HEK293 (cell line): ENCODE results near the gene HLA-DMA.

ENCODE experiments used
- CTCF ChIA-PET: fragments of 350-600 bp; formaldehyde crosslinking; extraction: SDS; loops from one replicate; lab custom pipeline; 2021; ENCODE audit warnings: antibody characterized with exemption; lab: Yijun Ruan, JAX
- POLR2A ChIA-PET: fragments of 300-600 bp; formaldehyde crosslinking; extraction: SDS; loops from one replicate; lab custom pipeline; 2020; ENCODE audit warnings: antibody characterized with exemption, inconsistent platforms; lab: Yijun Ruan, JAX
- H3K27ac ChIP-seq: fragments of 200-500 bp; sonication (Bioruptor generic); 2 replicates; pipeline ENCODE4 v1.5.1; 2014; ENCODE audit warnings: low read depth, low read length, control low read depth, inconsistent platforms; ENCODE audit errors: extremely low read depth
- H3K36me3 ChIP-seq, 2 experiments: fragments of 200-500 bp in 1 of 2; sonication (Bioruptor generic) in 1 of 2; 1 replicate in 1 of 2; 2 replicates in 1 of 2; pipeline ENCODE4 v1.5.1; 2014 to 2017; ENCODE audit warnings: inconsistent platforms in 2 of 2, low read length in 2 of 2; ENCODE audit not compliant: control insufficient read depth in 2 of 2, insufficient read depth in 1 of 2
- H3K4me1 ChIP-seq: fragments of 200-500 bp; sonication (Bioruptor generic); 2 replicates; pipeline ENCODE4 v1.5.1; 2014; ENCODE audit warnings: mild to moderate bottlenecking, low read length, inconsistent platforms; ENCODE audit not compliant: control insufficient read depth, insufficient read depth
- H3K4me3 ChIP-seq: 2 replicates; pipeline ENCODE4 v1.5.1; 2011; ENCODE audit warnings: low read depth, mild to moderate bottlenecking, control low read depth, low read length, moderate library complexity
- H3K9me3 ChIP-seq: fragments of 200-500 bp; sonication (Bioruptor generic); 2 replicates; pipeline ENCODE4 v1.5.1; 2014; ENCODE audit warnings: low read depth, low read length, inconsistent platforms; ENCODE audit not compliant: control insufficient read depth, insufficient read depth
- ATF2 ChIP-seq: fragments of 450-650 bp; formaldehyde crosslinking; IDR thresholded peaks from 2 replicates; pipeline ENCODE4 v1.5.1; 2016; ENCODE audit warnings: missing biosample characterization, missing genetic modification characterization, low read depth
- PRDM10 ChIP-seq: fragments of 450-650 bp; formaldehyde crosslinking; IDR thresholded peaks from 2 replicates; pipeline ENCODE4 v1.5.1; 2016; ENCODE audit warnings: missing biosample characterization, missing genetic modification characterization
- RBAK ChIP-seq: fragments of 450-650 bp; formaldehyde crosslinking; IDR thresholded peaks from 2 replicates; pipeline ENCODE4 v1.5.1; 2016; ENCODE audit warnings: missing biosample characterization, missing genetic modification characterization
- SCRT2 ChIP-seq: fragments of 450-650 bp; formaldehyde crosslinking; IDR thresholded peaks from 2 replicates; pipeline ENCODE4 v1.5.1; 2016; ENCODE audit warnings: missing biosample characterization, missing genetic modification characterization
- YY1 ChIP-seq: fragments of 450-650 bp; formaldehyde crosslinking; IDR thresholded peaks from 2 replicates; pipeline ENCODE4 v1.5.1; 2018; ENCODE audit warnings: missing biosample characterization, missing genetic modification characterization
- ZBTB48 ChIP-seq: fragments of 450-650 bp; formaldehyde crosslinking; IDR thresholded peaks from 2 replicates; pipeline ENCODE4 v1.5.1; 2016; ENCODE audit warnings: missing biosample characterization, missing genetic modification characterization
- ZEB2 ChIP-seq: fragments of 450-650 bp; formaldehyde crosslinking; IDR thresholded peaks from 2 replicates; pipeline ENCODE4 v1.5.1; 2016; ENCODE audit warnings: missing biosample characterization, missing genetic modification characterization
- ZNF18 ChIP-seq: fragments of 450-650 bp; formaldehyde crosslinking; IDR thresholded peaks from 2 replicates; pipeline ENCODE4 v1.5.1; 2016; ENCODE audit warnings: missing biosample characterization, missing genetic modification characterization
- ZNF2 ChIP-seq: fragments of 450-650 bp; formaldehyde crosslinking; IDR thresholded peaks from 2 replicates; pipeline ENCODE4 v1.5.1; 2016; ENCODE audit warnings: missing biosample characterization, missing genetic modification characterization
- ZNF239 ChIP-seq: fragments of 450-650 bp; formaldehyde crosslinking; IDR thresholded peaks from 2 replicates; pipeline ENCODE4 v1.5.1; 2016; ENCODE audit warnings: missing biosample characterization, missing genetic modification characterization
- ZNF292 ChIP-seq: fragments of 450-650 bp; formaldehyde crosslinking; IDR thresholded peaks from 2 replicates; pipeline ENCODE4 v1.5.1; 2016; ENCODE audit warnings: low read depth, missing biosample characterization, missing genetic modification characterization, borderline replicate concordance
- ZNF366 ChIP-seq: fragments of 450-650 bp; formaldehyde crosslinking; conservative IDR thresholded peaks from 2 replicates; pipeline ENCODE4 v1.5.1; 2016; ENCODE audit warnings: missing biosample characterization, missing genetic modification characterization
- ZNF416 ChIP-seq: fragments of 450-650 bp; formaldehyde crosslinking; IDR thresholded peaks from 2 replicates; pipeline ENCODE4 v1.5.1; 2016; ENCODE audit warnings: missing biosample characterization, missing genetic modification characterization
- ZNF544 ChIP-seq: fragments of 450-650 bp; formaldehyde crosslinking; IDR thresholded peaks from 2 replicates; pipeline ENCODE4 v1.5.0; 2017; ENCODE audit warnings: missing biosample characterization, missing genetic modification characterization
- ZNF585B ChIP-seq: fragments of 450-650 bp; formaldehyde crosslinking; IDR thresholded peaks from 2 replicates; pipeline ENCODE4 v1.5.1; 2016; ENCODE audit warnings: missing biosample characterization, missing genetic modification characterization
- ZNF707 ChIP-seq: fragments of 450-650 bp; formaldehyde crosslinking; IDR thresholded peaks from 2 replicates; pipeline ENCODE4 v1.5.1; 2016; ENCODE audit warnings: missing biosample characterization, missing genetic modification characterization
- ZNF747 ChIP-seq: fragments of 450-650 bp; formaldehyde crosslinking; IDR thresholded peaks from 2 replicates; pipeline ENCODE4 v1.5.1; 2016; ENCODE audit warnings: missing biosample characterization, missing genetic modification characterization
- ZNF791 ChIP-seq: fragments of 450-650 bp; formaldehyde crosslinking; IDR thresholded peaks from 2 replicates; pipeline ENCODE4 v1.5.1; 2016; ENCODE audit warnings: missing biosample characterization, missing genetic modification characterization
- ZSCAN16 ChIP-seq: fragments of 450-650 bp; formaldehyde crosslinking; IDR thresholded peaks from 2 replicates; pipeline ENCODE4 v1.5.1; 2016; ENCODE audit warnings: missing biosample characterization, missing genetic modification characterization
- ZSCAN5A ChIP-seq: fragments of 450-650 bp; formaldehyde crosslinking; IDR thresholded peaks from 2 replicates; pipeline ENCODE4 v1.5.1; 2016; ENCODE audit warnings: missing biosample characterization, missing genetic modification characterization
- ZXDB ChIP-seq: fragments of 450-650 bp; formaldehyde crosslinking; IDR thresholded peaks from 2 replicates; pipeline ENCODE4 v1.5.1; 2016; ENCODE audit warnings: missing biosample characterization, missing genetic modification characterization

The HLA-DMA gene

GRCh38 chr6:32940656-32941213 lies 12.2 kb downstream of the HLA-DMA start, which contains the start of gene HLA-DMB (continued):
- TF ChIP-seq ZNF2 (tag by site-specific recombination) (no peak; the same call in 1 of the 2 replicates), ZNF585B (no peak), ZNF747 (tag by site-specific recombination) (no peak), ZXDB (tag by site-specific recombination) (0 out of 2 replicates have a peak, but pooled peaks have one; percentile 27), ZSCAN16 (no peak), SCRT2 (tag by site-specific recombination) (peak; percentile 96), ZNF292 (no peak), PRDM10 (tag by site-specific recombination) (peak; percentile 35; the same call in 1 of the 2 replicates), ATF2 (tag by site-specific recombination) (no peak), ZSCAN5A (no peak), YY1 (tag by site-specific recombination) (no peak), ZBTB48 (tag by site-specific recombination) (peak; percentile 42; the same call in 1 of the 2 replicates), ZEB2 (tag by site-specific recombination) (no peak), ZNF366 (tag by site-specific recombination) (no peak), RBAK (tag by site-specific recombination) (no peak), ZNF544 (no peak)
- TF ChIP-seq, all 188 proteins: peak for 11

GRCh38 chr6:32938494-32938893 lies 14.4 kb downstream of the HLA-DMA start:
- TF ChIP-seq ZNF18 (tag by site-specific recombination) (no peak), ZNF707 (no peak), RBAK (tag by site-specific recombination) (no peak), ZNF239 (tag by site-specific recombination) (no peak), ZNF416 (tag by site-specific recombination) (no peak), ZNF791 (no peak)
- CTCF ChIA-PET, result interaction anchor here (0.8 to 10.3 kb wide), 5 partner anchors 10 to 47 kb away, joined by 3 to 109 read pairs (median 6); partner anchors contain the start of genes BRD2 and HLA-DMA
- no peaks in the 10 kb centered on the region for H3K36me3 ChIP-seq
- no peaks in the 10 kb centered on the region for H3K4me1 ChIP-seq
- POLR2A ChIA-PET, result no interaction called here
- H3K27ac ChIP-seq, result no peak overlapping the region
- H3K4me3 ChIP-seq, result no peak overlapping the region
- H3K9me3 ChIP-seq, result no peaks in the 10 kb centered on the region
